Gastroesophageal sphincter (tissue), 3 donors: ENCODE results near the gene CEP63.

ENCODE experiments used
- CTCF ChIP-seq, 4 experiments: fragments of 200-600 bp in 2 of 4; fragments of 450-650 bp in 2 of 4; sonication (generic) in 1 of 4; IDR thresholded peaks; one replicate each; pipeline ENCODE4 v1.5.1; 2017 to 2019; ENCODE audit warnings: antibody characterized with exemption in 4 of 4, mild to moderate bottlenecking in 2 of 4, moderate library complexity in 2 of 4
- POLR2A ChIP-seq, 2 donors: fragments of 450-650 bp; IDR thresholded peaks; one replicate each; pipeline ENCODE4 v1.6.1; 2017; ENCODE audit warnings: antibody characterized with exemption in 2 of 2, mild to moderate bottlenecking in 2 of 2, moderate library complexity in 1 of 2

DNA sequence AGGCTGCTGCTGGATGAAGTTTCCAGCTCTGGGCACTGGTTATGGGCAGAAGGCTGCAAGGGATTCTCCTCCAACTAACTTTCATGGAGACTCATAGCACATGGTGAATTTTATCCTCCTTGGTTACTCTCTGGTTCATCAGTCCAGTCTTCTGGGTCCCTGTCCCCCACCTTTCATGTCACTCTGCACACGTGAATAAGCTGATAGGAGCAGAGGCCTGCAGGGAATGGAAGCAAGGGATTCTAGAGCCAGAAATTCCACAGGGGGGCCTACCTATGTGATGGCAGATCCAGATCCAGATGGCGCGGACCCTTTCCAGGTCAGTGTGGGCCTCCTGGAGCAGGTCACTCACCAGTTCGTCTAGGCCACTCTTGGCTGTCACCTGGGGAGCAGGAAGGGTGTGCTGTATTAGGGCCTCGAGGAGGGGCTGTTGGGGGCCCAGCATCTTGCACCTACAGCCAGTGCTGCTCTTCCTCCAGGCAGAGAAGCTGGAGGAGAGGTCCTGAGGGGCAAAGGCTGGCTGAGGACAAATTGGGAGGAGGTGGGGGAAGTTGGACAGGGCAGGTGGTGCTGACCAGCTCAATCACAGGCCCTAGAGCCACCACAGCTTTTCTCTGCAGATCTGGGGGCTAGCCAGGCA is 134.7 kb downstream of the CEP63 start:
- TF ChIP-seq POLR2A (IDR thresholded peaks at IDR 0.05) = no peak
- TF ChIP-seq CTCF (IDR thresholded peaks at IDR 0.05) = no peak
